Panc1 (cell line): ENCODE data around the gene PER2. TPM values are rescaled to one million over a fixed set of nuclear protein-coding genes. Genes with fewer than 3 reads are reported as not detected.
"Not testable (repeated sequence)": the region's sequence is repeated elsewhere in the genome, so short reads cannot be mapped to it uniquely, and the experiment has no call there.

ENCODE experiments used
- ATAC-seq: fragments of 200-7000 bp; cut with Tn5 transposase; 2 replicates; pipeline ENCODE4 v1.9.1; 2020; ENCODE audit warnings: mild to moderate bottlenecking, moderate library complexity
- BruUV-seq: library from RNA; stranded (reverse); fragments of 400-500 nt; replicated peaks from 2 replicates; lab custom pipeline; 2021; lab: Mats Ljungman, UMichigan
- CTCF ChIA-PET: fragments of 300-600 bp; sonication (Branson Sonifier 250); formaldehyde crosslinking; loops from one replicate; lab custom pipeline; 2022; ENCODE audit warnings: antibody characterized with exemption; lab: Charles Lee
- POLR2A ChIA-PET: fragments of 300-600 bp; sonication (Branson Sonifier 250); formaldehyde crosslinking; loops from one replicate; lab custom pipeline; 2022; ENCODE audit warnings: antibody characterized with exemption; lab: Charles Lee
- DNase-seq: peaks from one replicate; pipeline ENCODE4 v3.0.0-alpha.2; 2010; ENCODE audit warnings: low read depth, low spot score
- H3K27ac ChIP-seq: 2 replicates; pipeline ENCODE4 v1.5.1; 2011; ENCODE audit warnings: mild to moderate bottlenecking, low read length, inconsistent platforms
- H3K27me3 ChIP-seq: fragments of 200-500 bp; sonication (Bioruptor generic); 2 replicates; pipeline ENCODE4 v1.6.0; 2014; ENCODE audit warnings: low read length, inconsistent platforms; ENCODE audit not compliant: control insufficient read depth, insufficient read depth
- H3K36me3 ChIP-seq: fragments of 200-500 bp; sonication (Bioruptor generic); 2 replicates; pipeline ENCODE4 v1.5.1; 2014; ENCODE audit warnings: inconsistent platforms, mild to moderate bottlenecking, low read length, moderate library complexity; ENCODE audit not compliant: control insufficient read depth, insufficient read depth
- H3K4me1 ChIP-seq: 2 replicates; pipeline ENCODE4 v1.5.1; 2011; ENCODE audit warnings: inconsistent platforms, mild to moderate bottlenecking, low read length, moderate library complexity; ENCODE audit not compliant: control insufficient read depth, insufficient read depth
- H3K4me3 ChIP-seq, 2 experiments: 2 replicates each; pipeline ENCODE4 v1.5.1; 2011 to 2012; ENCODE audit warnings: low read depth in 2 of 2, low read length in 2 of 2, mild to moderate bottlenecking in 2 of 2, inconsistent platforms in 1 of 2, moderate library complexity in 1 of 2
- H3K9me3 ChIP-seq: fragments of 200-500 bp; sonication (Bioruptor generic); 2 replicates; pipeline ENCODE4 v1.5.1; 2014; ENCODE audit warnings: low read depth, mild to moderate bottlenecking, inconsistent platforms, low read length, moderate library complexity; ENCODE audit not compliant: control insufficient read depth, insufficient read depth
- CTCF ChIP-seq: fragments of 450-650 bp; IDR thresholded peaks from 2 replicates; pipeline ENCODE4 v1.5.1; 2017; ENCODE audit warnings: mild to moderate bottlenecking
- POLR2AphosphoS5 ChIP-seq: IDR thresholded peaks from 2 replicates; pipeline ENCODE4 v1.6.1; 2012; ENCODE audit warnings: mild to moderate bottlenecking, low read depth, low read length, moderate library complexity
- SIN3A ChIP-seq: IDR thresholded peaks from 2 replicates; pipeline ENCODE4 v1.6.1; 2012; ENCODE audit warnings: low read depth, mild to moderate bottlenecking, low read length, moderate library complexity, borderline replicate concordance; ENCODE audit not compliant: insufficient read depth
- TCF7L2 ChIP-seq: IDR thresholded peaks from 2 replicates; pipeline ENCODE4 v1.6.1; 2011; ENCODE audit warnings: mild to moderate bottlenecking, low read depth, low read length, inconsistent platforms
- in situ Hi-C: cut with HindIII; loops from 2 replicates; pipeline ENCODE4 v1.10.0; 2016; ENCODE audit warnings: low sequenced_read_pairs, low pct_unique_long_range_greater_than_20kb
- intact Hi-C: fragments of 100-400 bp; cut with micrococcal nuclease; formaldehyde crosslinking; loops from one replicate; pipeline ENCODE4 v1.10.0; 2022; ENCODE audit not compliant: unreplicated experiment
- total RNA-seq: library from RNA; stranded (reverse); gene quantifications from one replicate; pipeline ENCODE4 v1.2.1, GENCODE V29; 2021; ENCODE audit not compliant: unreplicated experiment
- TF ChIP-seq, protein P1 (sequence below), 2 experiments: IDR thresholded peaks; 2 replicates each; pipeline ENCODE4 v1.6.1; 2011 to 2012; ENCODE audit warnings: low read depth in 2 of 2, control low read depth in 1 of 2, low read length in 1 of 2, mild to moderate bottlenecking in 1 of 2, moderate library complexity in 1 of 2; ENCODE audit not compliant: insufficient read depth in 1 of 2

The PER2 gene
- total RNA-seq, 1 experiment from 2014 or later, result 9.9 TPM

DNA sequence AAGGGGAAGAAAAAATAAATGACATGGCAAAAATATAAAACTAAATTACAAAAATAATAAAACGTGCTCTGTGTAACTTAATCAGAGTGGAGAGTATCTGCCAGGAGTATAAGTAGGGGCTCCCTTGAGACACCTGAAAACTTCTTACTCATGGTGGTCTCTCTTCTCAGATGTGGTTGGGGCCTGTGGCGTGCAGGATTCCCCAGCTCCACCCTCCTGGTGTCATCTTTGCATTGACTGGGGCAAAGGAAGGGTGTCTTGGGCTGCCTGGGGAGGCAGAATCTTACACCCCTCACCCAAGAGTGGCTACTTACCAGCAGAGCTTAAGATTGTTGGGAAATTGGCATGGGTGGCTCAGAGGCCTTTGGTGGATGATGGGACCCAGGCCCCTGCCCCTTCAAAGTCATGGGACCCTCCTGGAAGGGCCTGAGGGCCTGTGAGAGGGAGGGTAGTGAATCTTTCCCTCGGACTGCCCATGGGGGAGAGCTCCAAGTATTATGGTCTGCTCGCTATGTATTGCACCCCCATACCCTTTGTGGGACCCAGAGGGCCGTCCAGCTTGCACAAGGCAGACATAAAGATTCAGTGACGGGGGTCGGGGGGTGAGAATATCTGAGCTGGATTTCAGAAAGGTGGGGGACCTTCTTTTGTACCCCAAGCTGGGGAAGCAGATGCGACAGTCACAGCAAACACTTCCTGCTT lies 25.0 kb upstream of the PER2 start:
- BruUV-seq, result no TSS peak
- Histone ChIP-seq H3K9me3 (no peaks in the 10 kb centered on the region), H3K4me1 (no peaks in the 10 kb centered on the region), H3K27ac (no peak overlapping the region), H3K27me3 (no peaks in the 10 kb centered on the region), H3K36me3 (no peaks in the 10 kb centered on the region), H3K4me3 (no peak overlapping the region)
- ChIA-PET POLR2A (interaction anchor here (0.7 kb wide), 1 partner anchor 23 kb away, joined by 7 read pairs; no protein-coding TSS in a partner anchor), CTCF (no interaction called here)
- intact Hi-C loops (no loop called here), in situ Hi-C loops (no loop called here)
- no peak for TF ChIP-seq TCF7L2
- TF ChIP-seq, protein P1, sequence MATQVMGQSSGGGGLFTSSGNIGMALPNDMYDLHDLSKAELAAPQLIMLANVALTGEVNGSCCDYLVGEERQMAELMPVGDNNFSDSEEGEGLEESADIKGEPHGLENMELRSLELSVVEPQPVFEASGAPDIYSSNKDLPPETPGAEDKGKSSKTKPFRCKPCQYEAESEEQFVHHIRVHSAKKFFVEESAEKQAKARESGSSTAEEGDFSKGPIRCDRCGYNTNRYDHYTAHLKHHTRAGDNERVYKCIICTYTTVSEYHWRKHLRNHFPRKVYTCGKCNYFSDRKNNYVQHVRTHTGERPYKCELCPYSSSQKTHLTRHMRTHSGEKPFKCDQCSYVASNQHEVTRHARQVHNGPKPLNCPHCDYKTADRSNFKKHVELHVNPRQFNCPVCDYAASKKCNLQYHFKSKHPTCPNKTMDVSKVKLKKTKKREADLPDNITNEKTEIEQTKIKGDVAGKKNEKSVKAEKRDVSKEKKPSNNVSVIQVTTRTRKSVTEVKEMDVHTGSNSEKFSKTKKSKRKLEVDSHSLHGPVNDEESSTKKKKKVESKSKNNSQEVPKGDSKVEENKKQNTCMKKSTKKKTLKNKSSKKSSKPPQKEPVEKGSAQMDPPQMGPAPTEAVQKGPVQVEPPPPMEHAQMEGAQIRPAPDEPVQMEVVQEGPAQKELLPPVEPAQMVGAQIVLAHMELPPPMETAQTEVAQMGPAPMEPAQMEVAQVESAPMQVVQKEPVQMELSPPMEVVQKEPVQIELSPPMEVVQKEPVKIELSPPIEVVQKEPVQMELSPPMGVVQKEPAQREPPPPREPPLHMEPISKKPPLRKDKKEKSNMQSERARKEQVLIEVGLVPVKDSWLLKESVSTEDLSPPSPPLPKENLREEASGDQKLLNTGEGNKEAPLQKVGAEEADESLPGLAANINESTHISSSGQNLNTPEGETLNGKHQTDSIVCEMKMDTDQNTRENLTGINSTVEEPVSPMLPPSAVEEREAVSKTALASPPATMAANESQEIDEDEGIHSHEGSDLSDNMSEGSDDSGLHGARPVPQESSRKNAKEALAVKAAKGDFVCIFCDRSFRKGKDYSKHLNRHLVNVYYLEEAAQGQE (IDR thresholded peaks at IDR 0.05; ENCODE audit: insufficient read depth in 1 of 2, low read depth in 2 of 2, low read length in 1 of 2), result no peak
- TF ChIP-seq POLR2AphosphoS5, result no peak
- TF ChIP-seq CTCF, result no peak
- no peak for TF ChIP-seq SIN3A
- DNase-seq (no peak), ATAC-seq (no peak)

DNA sequence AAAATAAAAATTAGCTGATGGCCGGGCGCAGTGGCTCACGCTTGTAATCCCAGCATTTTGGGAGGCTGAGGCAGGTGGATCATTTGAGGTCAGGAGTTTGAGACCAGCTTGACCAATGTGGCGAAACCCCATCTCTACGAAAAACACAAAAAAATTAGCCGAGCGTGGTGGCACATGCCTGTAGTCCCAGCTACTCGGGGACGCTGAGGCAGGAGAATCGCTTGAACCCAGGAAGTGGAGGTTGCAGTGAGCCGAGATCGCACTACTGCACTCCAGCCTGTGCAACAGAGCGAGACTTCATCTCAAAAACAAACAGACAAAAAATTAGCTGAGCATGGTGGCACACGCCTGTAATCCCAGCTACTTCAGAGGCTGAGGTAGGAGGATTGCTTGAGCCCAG lies 22.3 kb upstream of the PER2 start:
- DNase-seq, H3K27ac ChIP-seq, H3K27me3 ChIP-seq, intact Hi-C loops, H3K4me1 ChIP-seq, ATAC-seq, H3K4me3 ChIP-seq, in situ Hi-C loops, H3K36me3 ChIP-seq, H3K9me3 ChIP-seq, BruUV-seq, POLR2A ChIA-PET, CTCF ChIA-PET: not testable (repeated sequence)

- Histone ChIP-seq H3K27ac (no peak overlapping the region), H3K4me3 (no peak overlapping the region), H3K27me3 (no peaks in the 10 kb centered on the region), H3K9me3 (no peaks in the 10 kb centered on the region), H3K36me3 (no peaks in the 10 kb centered on the region), H3K4me1 (no peaks in the 10 kb centered on the region)
- no TSS peak for BruUV-seq
- in situ Hi-C loops, result no loop called here
- DNase-seq (no peak), ATAC-seq (no peak)
- CTCF ChIA-PET, result no interaction called here
- intact Hi-C loops, result no loop called here
- no peak for TF ChIP-seq POLR2AphosphoS5
- no peak; the same call in 1 of the 2 replicates for TF ChIP-seq CTCF
- TF ChIP-seq SIN3A, result no peak
- TF ChIP-seq, protein P1 (IDR thresholded peaks at IDR 0.05; ENCODE audit: insufficient read depth in 1 of 2, low read depth in 2 of 2, low read length in 1 of 2), result no peak
- no peak for TF ChIP-seq TCF7L2
- POLR2A ChIA-PET, result no interaction called here
Measured at GRCh38 chr2:238308177-238308576, 19.8 kb upstream of the PER2 start.
